ELF-1 (cell line): ENCODE measurements around the gene LTO1.
"Not testable (repeated sequence)": the region's sequence is repeated elsewhere in the genome, so short reads cannot be mapped to it uniquely, and the experiment has no call there.

Experiments
- DNase-seq: peaks from one replicate; pipeline ENCODE4 v3.0.0-alpha.2; 2016; ENCODE audit warnings: low read depth, low spot score

LTO1 gene

DNA sequence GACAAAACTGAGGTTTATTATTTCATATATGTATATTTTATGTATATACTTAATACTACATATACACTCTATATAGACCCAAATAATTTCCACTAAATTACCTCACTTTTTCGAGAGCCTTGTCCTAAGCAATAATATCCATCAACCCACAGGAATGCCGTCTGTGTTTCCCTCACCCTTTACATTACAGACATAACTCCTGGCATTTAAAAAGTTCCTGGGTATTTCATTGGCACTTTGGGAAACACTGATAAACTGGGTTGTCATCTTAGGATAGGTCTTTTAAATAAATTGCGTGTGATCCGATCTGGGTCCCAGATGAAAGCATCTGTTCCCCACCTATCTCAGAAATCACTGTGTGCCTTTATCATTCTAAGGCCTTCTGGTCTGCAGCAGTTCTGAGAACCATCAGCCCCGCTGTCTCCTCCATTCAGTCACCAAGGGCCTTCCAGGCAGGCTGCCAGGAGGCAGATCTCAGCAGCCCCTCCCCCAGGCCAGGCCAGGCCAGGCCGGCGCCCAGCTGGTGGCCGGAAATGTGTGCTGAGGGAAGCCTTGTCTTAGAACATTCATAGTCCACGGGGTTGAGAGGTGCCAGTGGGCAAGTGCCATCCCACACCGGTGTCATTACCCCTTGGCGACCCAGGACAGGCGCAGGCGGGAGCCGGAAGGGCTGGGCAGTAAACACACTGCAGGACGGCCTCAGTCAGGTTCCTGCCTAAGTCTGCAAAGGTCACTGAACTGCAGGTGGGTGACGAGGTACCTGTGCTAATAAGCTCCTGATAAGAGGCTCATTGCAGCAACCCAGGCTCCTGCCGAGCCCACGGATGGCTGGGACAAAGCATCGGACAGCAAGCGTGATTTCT lies 25.4 kb upstream of the LTO1 start:
- DNase-seq, result peak; percentile 91

GRCh38 chr11:69699213-69699612 lies 24.1 kb upstream of the LTO1 start:
- no peak for DNase-seq

- no peak for DNase-seq
These were observed 23.2 kb upstream of the LTO1 start for GRCh38 chr11:69698362-69698761.

GRCh38 chr11:69697861-69698260 lies 22.7 kb upstream of the LTO1 start:
- DNase-seq, result no peak

DNA sequence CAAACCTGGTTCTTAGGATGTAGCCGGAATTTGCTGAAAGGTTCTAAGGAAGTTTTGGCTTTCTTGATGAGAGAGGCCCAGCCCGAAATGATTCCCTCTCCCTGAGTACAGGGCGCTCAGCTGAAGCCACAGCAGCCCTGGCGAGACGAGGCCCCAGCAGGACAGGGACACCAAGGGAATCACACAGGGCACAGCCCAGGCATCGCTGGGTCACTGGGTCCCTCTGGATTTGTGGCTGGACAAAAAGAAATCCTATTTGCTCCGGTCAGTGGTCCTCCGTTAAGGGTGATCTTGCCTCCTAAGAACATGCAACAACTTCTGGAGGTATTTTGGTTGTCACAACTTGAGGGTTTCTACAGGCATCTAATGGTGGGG lies 22.3 kb upstream of the LTO1 start:
- no peak for DNase-seq

DNA sequence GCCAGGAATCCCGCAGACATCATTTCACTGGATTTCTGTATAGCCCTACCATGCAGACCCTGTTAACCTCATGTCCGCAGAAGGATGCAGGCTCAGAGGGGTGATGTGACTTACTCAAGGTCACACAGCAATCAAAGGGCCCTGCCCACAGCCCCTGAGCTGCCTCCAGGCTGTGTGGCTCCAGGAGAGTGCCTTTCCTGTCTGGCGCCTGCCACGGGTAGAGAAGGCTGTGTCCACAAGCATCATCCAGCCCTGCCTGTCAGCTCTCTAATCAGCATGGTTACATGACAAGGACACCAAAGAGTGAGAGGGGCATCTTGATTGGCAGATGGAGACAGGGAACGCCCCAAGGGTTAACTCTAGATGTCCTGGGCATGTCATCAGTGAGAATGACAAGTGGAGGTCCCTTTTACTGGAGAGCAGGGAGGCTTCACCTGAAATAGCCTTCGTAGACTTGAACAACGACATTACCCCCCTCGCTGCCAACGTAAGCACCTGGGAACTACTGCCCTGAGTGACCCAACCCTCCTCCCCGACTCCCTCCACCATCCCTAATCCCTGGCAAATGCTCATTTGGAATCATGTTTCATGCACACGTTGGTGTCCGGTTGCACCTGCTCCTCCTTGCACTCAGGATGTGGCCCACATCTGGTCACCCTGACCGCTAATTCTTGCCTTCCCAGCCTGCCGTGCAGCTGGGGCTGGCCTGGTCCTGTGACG lies 21.8 kb upstream of the LTO1 start:
- DNase-seq, result no peak

DNA sequence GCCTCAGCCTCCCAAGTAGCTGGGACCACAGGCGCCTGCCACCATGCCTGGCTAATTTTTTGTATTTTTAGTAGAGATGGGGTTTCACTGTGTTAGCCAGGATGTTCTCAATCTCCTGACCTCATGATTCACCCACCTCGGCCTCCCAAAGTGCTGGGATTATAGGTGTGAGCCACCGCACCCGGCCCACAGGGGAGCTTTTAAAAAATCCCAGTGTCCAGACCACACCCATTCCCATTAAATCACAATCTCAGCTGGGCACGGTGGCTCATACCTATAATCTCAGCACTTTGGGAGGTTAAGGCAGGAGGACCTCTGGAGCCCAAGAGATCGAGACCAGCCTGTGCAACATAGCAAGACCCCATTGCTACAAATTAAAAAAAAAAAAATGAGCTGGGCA lies 20.8 kb upstream of the LTO1 start:
- not testable (repeated sequence) for DNase-seq

DNA sequence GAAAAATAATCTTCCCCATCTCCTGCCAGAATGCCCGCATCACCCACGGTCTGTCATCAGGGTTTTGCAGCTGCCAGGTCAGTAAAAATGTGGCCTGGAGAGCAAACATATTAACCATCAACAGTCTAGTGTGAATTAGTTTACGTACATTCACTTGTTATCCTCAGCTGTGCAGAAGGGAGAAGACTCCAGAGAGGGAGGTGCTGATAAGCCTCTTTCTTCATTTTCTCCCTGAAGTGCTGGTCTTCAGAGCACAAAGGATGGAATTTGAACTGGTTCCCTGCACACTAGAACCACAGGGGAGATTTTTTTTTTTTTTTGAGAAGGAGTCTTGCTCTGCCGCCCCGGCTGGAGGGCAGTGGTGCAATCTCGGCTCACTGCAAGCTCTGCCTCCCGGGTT lies 20.4 kb upstream of the LTO1 start:
- no peak for DNase-seq

DNA sequence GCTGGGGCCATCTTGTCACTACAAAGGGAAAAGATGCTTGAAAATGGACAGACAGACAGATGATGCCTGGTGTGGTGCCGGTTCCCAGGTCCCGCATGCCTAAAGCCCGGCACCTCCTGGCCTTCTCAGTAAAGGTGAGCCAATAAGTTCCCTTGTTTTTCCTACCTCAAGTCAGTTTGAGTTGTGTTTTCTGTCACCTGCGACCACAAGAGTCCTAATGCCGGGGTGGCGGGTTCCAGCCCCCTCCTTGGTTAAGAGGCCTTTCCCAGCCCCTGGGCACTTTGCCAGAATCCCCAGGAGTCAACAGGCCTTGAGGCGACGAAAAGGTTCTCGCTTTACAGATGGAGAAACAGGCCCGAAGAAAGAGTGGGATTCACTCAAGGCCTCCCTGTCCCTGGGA lies 19.6 kb upstream of the LTO1 start:
- no peak for DNase-seq

DNA sequence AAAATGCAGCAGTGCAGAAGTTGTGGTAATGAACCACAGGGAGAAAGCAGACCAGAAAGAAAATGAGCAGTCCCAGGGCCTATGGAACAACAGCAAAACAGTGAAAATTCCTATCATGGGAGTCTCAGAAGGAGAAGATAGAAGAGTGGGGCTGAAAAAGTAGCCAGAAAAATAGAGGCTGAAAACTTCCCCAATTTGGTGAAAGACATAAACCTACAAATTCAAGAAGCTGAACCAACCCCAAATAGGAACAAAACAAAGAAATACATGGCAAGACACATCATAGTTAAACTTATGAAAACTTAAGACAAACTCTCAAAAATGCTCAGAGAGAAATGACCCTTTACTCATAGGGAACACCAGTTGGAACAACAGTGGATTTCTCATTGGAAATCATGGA lies 17.3 kb upstream of the LTO1 start:
- DNase-seq, result no peak

DNA sequence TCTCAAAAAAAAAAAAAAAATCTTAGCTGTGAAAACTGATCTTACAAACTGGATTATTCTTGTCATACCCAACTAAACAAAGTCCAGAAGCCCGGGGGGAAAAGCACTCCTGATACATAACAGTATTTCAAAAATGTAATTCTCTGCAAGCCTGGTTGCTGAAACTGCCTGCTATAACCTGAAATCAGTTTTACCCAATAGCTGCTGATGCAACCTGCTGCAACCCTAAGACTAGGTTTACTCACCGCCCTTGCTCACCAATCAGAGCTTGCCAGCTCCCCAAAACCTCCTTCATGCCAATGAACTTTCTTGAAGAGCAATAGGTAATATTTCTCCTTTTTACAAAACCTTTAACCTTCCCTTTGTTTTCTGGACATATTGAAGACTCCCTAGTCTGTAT lies 16.3 kb upstream of the LTO1 start:
- DNase-seq, result no peak

DNA sequence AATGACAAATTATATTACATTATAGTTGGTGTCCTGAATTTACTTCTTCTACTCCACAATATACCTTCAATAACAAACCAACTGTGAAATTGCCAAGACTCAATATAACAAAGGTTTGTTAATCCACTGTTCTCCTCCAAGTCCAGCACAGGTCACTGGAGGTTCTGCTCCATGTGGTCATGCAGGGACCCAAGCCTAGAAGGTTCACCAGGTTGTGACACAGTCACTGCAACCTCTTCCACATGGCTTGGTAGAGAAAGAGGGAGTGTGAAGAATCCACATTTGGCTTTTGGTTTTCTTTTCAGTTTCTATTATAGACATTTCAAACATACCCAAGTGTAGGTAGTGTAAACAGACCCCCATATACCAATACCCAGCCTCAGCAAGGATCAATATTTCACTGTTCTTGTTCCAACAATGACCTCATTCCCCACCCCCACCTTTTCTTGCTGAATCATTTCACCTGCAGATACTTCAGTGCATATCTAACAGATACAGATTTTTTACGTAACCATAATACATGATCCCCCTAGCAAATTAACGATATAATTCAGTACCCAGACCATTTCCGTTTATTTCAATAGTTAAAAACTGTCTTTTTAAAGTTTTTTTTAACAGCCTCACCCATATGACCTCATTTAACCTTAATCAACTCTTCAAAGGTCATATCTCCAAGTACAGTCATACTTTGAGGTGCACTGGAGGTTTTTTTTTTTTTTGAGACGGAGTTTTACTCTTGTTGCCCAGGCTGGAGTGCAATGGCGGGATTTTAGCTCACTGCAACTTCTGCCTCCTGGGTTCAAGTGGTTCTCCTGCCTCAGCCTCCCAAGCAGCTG lies 14.5 kb upstream of the LTO1 start:
- DNase-seq, result no peak

GRCh38 chr11:69687969-69688771 lies 13.0 kb upstream of the LTO1 start:
- DNase-seq, result not testable (repeated sequence)

- DNase-seq, result no peak
These were observed 11.7 kb upstream of the LTO1 start for GRCh38 chr11:69686856-69687255.

DNA sequence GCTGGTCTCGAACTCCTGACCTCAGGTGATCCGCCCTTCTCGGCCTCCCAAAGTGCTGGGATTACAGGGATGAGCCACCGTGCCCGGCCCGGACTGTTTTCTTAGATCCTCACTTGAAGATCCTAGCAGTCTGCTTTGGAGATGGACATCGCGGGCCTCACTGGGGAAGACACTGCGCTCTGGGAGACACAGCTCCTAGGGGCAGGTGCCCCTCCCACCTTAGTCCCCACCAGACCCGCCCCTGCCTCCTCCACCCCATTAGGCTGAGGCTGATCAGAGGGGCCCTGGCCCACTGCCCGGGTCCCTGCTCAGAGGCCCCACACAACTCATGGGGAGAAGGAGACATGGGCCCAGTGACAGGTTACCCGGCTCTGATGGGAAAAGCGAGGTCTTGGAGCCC lies 11.3 kb upstream of the LTO1 start:
- DNase-seq, result no peak

DNA sequence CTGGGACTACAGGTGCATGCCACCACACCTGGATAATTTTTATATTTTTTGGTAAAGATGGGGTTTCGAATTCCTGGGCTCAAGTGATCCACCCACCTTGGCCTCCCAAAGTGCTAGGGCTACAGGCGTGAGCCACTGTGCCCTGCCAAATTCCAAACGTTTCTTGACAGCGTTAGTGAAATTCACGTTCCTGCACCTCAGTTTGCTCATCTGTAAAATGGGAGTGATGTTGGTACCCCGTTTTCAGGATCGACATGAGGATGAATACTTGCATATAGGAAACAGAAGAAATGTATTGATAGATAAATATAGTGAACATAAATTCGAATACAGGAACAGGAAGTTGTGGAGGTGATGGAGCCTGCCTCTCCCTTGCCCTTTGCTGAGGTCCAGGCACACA lies 10.2 kb upstream of the LTO1 start:
- no peak for DNase-seq

- no peak for DNase-seq
These were observed 9.5 kb upstream of the LTO1 start for GRCh38 chr11:69684651-69685050.

- peak; percentile 80 for DNase-seq
These were observed 8.7 kb upstream of the LTO1 start for GRCh38 chr11:69683764-69684333.

GRCh38 chr11:69682681-69683326 lies 7.7 kb upstream of the LTO1 start:
- no peak for DNase-seq

DNA sequence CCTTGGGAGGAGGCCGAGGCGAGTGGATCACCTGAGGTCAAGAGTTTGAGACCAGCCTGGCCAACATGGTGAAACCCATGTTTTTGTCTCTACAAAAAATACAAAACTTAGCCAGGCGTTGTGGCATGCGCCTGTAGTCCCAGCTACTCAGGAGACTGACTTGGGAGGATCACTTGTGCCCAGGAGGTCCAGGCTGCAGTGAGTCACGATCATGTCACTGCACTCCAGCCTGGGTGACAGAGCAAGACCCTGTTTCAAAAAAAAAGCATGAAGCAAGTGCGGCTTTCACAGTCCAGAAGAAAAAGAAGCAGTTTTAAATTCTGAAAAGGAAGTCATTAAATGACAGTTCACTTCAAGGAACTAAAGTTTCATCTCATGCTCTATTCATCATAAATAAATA lies 7.1 kb upstream of the LTO1 start:
- DNase-seq, result no peak

DNA sequence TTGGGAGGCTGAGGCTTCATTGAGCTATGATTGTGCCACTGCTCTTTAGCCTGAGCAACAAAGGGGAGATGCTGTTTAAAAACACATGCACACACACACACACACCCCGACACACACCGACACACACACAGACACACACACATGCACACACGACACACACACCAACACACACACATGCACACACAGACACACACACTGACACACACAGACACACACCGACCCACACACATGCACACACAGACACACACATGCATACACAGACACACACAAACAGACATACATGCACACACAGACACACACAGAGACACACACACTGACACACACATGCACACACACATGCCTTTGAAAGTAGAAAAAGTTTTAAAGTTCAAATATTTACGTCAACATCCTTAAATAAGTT lies 5.5 kb upstream of the LTO1 start:
- no peak for DNase-seq
